Coronary artery (tissue), 2 donors: ENCODE measurements around the gene SMIM35.

Experiments used
- DNase-seq: peaks from one replicate; pipeline ENCODE4 v3.0.0-alpha.2; 2017; ENCODE audit warnings: low spot score
- H3K27ac ChIP-seq, 2 donors: fragments of 200-600 bp; sonication (generic); one replicate each; pipeline ENCODE4 v1.5.1; 2016 to 2019
- H3K4me3 ChIP-seq: fragments of 200-600 bp; sonication (generic); 2 replicates; pipeline ENCODE4 v1.5.1; 2016; ENCODE audit warnings: mild to moderate bottlenecking, moderate library complexity
- TF ChIP-seq, protein P1 (sequence below): fragments of 200-600 bp; sonication (generic); IDR thresholded peaks from one replicate; pipeline ENCODE4 v1.5.1; 2019; ENCODE audit warnings: antibody characterized with exemption

The SMIM35 gene

DNA sequence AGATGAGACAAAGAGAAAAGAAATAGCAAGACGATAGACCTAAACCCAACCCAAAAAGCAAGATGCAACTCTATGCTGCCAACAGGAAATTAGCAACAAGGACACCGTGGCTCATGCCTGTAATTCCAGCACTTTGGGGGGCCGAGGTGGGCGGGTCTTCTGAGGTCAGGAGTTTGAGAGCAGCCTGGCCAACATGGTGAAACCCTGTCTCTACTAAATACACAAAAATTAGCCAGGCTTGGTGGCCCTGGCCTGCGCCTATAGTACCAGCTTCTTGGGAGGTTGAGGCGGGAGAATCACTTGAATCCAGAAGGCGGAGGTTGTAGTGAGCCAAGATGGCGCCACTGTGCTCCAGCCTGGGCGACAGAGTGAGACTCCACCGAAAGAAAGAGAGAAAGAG is 124.9 kb downstream of the SMIM35 start:
- TF ChIP-seq, protein P1, sequence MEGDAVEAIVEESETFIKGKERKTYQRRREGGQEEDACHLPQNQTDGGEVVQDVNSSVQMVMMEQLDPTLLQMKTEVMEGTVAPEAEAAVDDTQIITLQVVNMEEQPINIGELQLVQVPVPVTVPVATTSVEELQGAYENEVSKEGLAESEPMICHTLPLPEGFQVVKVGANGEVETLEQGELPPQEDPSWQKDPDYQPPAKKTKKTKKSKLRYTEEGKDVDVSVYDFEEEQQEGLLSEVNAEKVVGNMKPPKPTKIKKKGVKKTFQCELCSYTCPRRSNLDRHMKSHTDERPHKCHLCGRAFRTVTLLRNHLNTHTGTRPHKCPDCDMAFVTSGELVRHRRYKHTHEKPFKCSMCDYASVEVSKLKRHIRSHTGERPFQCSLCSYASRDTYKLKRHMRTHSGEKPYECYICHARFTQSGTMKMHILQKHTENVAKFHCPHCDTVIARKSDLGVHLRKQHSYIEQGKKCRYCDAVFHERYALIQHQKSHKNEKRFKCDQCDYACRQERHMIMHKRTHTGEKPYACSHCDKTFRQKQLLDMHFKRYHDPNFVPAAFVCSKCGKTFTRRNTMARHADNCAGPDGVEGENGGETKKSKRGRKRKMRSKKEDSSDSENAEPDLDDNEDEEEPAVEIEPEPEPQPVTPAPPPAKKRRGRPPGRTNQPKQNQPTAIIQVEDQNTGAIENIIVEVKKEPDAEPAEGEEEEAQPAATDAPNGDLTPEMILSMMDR, result no peak
- H3K4me3 ChIP-seq, result no peak overlapping the region
- no peak overlapping the region for H3K27ac ChIP-seq
- no peak for DNase-seq

DNA sequence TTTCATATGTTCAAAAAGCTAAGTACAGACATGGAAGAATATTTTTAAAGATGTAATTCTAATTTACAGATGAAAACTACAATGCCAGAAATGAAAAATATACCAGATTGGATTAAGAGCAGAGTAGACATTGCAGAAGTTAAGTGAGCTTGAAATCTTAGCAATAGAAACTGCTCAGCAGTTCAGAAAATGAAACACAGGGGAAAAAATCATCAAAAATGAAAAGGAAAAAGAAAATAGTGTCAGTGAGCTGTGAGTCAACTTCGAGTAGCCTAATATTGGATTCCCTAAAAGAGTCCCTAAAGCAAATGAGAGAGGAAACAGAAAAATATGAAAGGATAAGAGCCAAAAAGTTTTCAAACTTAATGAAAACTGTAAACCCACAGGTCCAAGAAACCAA is 126.4 kb downstream of the SMIM35 start:
- no peak for DNase-seq
- Histone ChIP-seq H3K4me3 (no peak overlapping the region), H3K27ac (peak overlapping the region in 1 of 2 donors; percentile 24)
- TF ChIP-seq, protein P1, result no peak

DNA sequence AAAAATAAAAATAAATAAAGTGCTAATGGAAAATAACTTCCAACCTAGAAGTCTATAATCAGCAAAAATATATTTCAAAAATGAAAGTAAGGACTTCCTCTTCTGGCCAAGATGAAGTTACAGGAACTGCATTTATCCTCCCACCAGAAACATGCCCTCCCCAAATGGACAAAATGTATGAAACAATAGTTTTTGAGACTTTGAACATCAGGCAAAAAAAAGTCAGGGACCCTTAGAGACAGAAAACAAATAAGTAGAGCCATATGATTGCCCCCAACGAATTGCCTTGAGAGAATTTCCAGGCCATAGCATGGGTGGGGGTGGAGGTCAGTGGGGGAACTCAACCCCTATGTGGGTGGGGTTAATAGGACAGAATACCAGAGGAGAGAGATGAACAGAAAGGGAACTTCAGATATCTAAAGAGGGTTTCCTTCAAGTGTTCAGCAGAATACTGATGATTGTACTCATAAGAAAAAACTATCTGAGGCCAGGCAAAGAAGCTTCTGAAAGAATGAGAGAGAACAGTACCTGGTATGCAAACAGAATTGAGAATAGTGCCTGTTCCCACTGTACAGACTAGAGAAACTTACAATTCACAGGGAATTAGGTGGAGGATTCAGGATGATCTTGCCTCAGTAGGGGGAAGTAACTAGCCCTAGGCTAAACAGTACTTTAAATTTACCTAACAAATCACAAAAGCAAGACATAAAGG is 127.2 kb downstream of the SMIM35 start:
- TF ChIP-seq, protein P1, result no peak
- no peak overlapping the region for H3K4me3 ChIP-seq
- peak overlapping the region in 1 of 2 donors; percentile 24 for H3K27ac ChIP-seq
- DNase-seq, result no peak

DNA sequence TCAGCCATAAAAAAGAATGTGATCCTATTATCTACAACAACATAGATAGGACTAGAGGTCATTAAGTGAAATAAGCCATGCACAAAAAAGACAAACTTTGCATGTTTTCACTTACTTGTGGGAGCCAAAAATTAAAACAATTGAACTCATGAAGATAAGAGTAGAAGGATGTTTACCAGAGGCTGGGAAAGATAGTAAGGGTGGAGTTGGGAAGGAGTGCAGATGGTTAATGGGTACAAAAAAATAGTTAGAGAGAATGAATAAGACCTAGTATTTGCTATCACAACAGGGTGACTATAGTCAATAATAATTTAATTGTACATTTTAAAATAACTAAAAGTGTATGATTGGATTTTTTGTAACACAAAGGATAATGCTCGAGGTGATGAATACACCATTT is 127.8 kb downstream of the SMIM35 start:
- Histone ChIP-seq H3K4me3 (no peak overlapping the region), H3K27ac (peak overlapping the region in 1 of 2 donors; percentile 35)
- TF ChIP-seq, protein P1, result no peak
- no peak for DNase-seq
